ENCODE measurements around the gene NDUFA6.
A peak's percentile ranks its signal among the peaks of the same experiment; 100 is the strongest.

DNA sequence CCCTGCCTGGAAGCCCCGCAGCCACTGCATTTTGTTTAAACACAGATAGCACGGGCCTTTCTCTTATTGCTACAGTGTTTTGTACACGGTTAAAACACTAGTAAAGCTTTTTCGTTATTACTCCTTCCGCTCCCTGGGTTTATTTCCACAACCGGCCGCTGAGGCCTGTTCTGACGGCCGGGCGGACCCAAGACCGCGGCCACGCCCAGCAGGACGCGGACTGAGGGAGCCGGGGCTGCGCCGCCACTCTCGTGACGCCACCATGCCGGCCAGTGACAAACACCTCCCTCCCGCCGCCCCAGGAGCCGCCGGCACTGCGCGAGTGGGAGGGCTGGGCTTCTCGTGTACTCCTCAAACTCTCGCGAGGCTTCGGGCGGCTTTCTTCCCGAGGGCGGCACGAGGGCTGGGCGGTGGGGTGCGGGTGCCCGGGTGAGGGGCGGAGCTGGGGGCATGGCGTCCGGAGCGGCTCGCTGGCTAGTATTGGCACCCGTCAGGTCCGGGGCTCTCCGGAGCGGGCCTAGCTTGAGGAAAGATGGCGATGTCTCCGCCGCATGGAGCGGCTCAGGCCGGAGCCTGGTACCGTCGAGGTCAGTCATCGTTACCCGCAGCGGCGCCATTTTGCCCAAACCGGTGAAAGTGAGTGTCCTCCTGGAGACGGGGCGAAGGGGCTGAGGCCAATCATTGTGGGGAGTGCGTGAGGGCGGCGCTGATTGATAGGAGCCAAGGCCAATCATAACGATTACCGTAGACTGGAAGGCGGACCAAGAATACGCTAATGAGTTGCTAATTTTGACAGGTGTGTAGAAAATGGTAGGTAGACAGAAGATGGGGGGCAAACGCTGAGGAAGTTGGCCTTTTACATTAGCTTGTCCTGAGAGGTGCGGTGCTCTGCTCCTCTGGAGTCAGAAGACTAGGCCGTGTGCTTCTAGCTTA lies 11.0 kb downstream of the NDUFA6 start, which contains the start of gene SMDT1:
- TF ChIP-seq POLR2AphosphoS5 (IDR thresholded peaks at IDR 0.05; ENCODE audit: low read depth, low read length) (peak; percentile 59), CTCF (IDR thresholded peaks at IDR 0.05) (no peak)

Data from Panc1 (cell line).